Left ventricle myocardium inferior (tissue), 1 donor: Measurements from ENCODE around the gene MTAP. TPM values are rescaled to one million over a fixed set of nuclear protein-coding genes. Genes with fewer than 3 reads are reported as not detected.

Experiments
- DNase-seq: peaks from one replicate; pipeline ENCODE4 v3.0.0-alpha.2; 2020
- H3K27ac ChIP-seq: fragments of 200-600 bp; replicated peaks from 2 replicates; pipeline ENCODE4 v1.8.0; 2021
- H3K27me3 ChIP-seq: fragments of 200-600 bp; 2 replicates; pipeline ENCODE4 v1.8.0; 2021; ENCODE audit warnings: low read depth
- H3K36me3 ChIP-seq: fragments of 200-600 bp; 2 replicates; pipeline ENCODE4 v1.8.0; 2021
- H3K4me1 ChIP-seq: fragments of 200-600 bp; 2 replicates; pipeline ENCODE4 v1.8.0; 2021
- H3K4me3 ChIP-seq: fragments of 200-600 bp; 2 replicates; pipeline ENCODE4 v1.8.0; 2021; ENCODE audit warnings: mild to moderate bottlenecking, moderate library complexity
- H3K9me3 ChIP-seq: fragments of 200-600 bp; replicated peaks from 2 replicates; pipeline ENCODE4 v1.8.0; 2021
- intact Hi-C: fragments of 100-400 bp; cut with micrococcal nuclease; formaldehyde crosslinking; loops from one replicate; pipeline ENCODE4 v1.11.0; 2022
- total RNA-seq: library from RNA; stranded (reverse); fragmentation: NEBNext Ultra II Directional; extraction: Animal tissue kit (Norgen Biotek cat#: 25700); gene quantifications from one replicate; pipeline ENCODE4 v1.2.1, GENCODE V29; 2021
- TF ChIP-seq, protein P1 (sequence below): fragments of 200-600 bp; IDR thresholded peaks from 2 replicates; pipeline ENCODE4 v1.8.0; 2021; ENCODE audit warnings: antibody characterized with exemption, mild to moderate bottlenecking, borderline replicate concordance
- donor health status: DM: no; HTN: yes; CAD: no; lungs with severe emphysema.

Gene MTAP
- total RNA-seq, 1 donor from 2014 or later = 25.3 TPM

DNA sequence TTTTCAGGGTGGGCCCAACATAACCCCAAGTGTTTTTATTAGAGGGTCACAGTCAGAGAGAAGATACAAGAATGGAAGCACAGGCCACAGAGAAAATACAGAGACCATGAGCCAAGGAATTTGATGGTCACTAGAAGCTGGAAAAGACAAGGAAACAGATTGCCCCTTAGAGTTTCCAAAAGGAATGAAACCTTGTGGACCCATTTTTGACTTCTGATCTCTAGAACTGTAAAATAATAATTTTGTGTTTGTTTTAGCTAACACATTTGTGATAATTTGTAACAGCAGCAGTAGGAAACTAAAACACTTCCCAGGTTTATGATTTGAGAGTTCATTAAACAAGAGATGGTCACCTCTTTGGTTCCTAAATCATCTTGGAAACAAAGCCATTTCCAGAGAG, 169.9 kb downstream of the MTAP start:
- peaks cover 100% of the 10 kb centered on the region for H3K27me3 ChIP-seq
- H3K4me3 ChIP-seq = no peak overlapping the region
- H3K4me1 ChIP-seq = peaks cover 36% of the 10 kb centered on the region
- TF ChIP-seq, protein P1, sequence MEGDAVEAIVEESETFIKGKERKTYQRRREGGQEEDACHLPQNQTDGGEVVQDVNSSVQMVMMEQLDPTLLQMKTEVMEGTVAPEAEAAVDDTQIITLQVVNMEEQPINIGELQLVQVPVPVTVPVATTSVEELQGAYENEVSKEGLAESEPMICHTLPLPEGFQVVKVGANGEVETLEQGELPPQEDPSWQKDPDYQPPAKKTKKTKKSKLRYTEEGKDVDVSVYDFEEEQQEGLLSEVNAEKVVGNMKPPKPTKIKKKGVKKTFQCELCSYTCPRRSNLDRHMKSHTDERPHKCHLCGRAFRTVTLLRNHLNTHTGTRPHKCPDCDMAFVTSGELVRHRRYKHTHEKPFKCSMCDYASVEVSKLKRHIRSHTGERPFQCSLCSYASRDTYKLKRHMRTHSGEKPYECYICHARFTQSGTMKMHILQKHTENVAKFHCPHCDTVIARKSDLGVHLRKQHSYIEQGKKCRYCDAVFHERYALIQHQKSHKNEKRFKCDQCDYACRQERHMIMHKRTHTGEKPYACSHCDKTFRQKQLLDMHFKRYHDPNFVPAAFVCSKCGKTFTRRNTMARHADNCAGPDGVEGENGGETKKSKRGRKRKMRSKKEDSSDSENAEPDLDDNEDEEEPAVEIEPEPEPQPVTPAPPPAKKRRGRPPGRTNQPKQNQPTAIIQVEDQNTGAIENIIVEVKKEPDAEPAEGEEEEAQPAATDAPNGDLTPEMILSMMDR = no peak
- no peak overlapping the region for H3K27ac ChIP-seq
- intact Hi-C loops = no loop called here
- H3K36me3 ChIP-seq = no peaks in the 10 kb centered on the region
- H3K9me3 ChIP-seq = no peaks in the 10 kb centered on the region
- DNase-seq = no peak

DNA sequence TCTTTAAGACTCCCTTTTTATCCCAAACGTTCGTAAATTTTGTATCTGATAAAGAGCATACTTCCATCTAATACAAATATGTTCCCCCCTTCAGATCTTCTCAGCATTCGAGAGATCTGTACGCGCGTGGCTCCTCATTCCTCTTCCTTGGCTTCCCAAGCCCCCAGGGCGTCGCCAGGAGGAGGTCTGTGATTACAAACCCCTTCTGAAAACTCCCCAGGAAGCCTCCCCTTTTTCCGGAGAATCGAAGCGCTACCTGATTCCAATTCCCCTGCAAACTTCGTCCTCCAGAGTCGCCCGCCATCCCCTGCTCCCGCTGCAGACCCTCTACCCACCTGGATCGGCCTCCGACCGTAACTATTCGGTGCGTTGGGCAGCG, 171.9 kb downstream of the MTAP start:
- peaks cover 23% of the 10 kb centered on the region for H3K4me1 ChIP-seq
- intact Hi-C loops = no loop called here
- H3K4me3 ChIP-seq = peak overlapping the region; percentile 63
- TF ChIP-seq, protein P1 = no peak
- H3K36me3 ChIP-seq = no peaks in the 10 kb centered on the region
- no peak for DNase-seq
- H3K27me3 ChIP-seq = peaks cover 100% of the 10 kb centered on the region
- no peak overlapping the region for H3K27ac ChIP-seq
- H3K9me3 ChIP-seq = no peaks in the 10 kb centered on the region

DNA sequence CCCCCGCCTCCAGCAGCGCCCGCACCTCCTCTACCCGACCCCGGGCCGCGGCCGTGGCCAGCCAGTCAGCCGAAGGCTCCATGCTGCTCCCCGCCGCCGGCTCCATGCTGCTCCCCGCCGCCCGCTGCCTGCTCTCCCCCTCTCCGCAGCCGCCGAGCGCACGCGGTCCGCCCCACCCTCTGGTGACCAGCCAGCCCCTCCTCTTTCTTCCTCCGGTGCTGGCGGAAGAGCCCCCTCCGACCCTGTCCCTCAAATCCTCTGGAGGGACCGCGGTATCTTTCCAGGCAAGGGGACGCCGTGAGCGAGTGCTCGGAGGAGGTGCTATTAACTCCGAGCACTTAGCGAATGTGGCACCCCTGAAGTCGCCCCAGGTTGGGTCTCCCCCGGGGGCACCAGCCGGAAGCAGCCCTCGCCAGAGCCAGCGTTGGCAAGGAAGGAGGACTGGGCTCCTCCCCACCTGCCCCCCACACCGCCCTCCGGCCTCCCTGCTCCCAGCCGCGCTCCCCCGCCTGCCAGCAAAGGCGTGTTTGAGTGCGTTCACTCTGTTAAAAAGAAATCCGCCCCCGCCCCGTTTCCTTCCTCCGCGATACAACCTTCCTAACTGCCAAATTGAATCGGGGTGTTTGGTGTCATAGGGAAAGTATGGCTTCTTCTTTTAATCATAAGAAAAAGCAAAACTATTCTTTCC, 172.4 kb downstream of the MTAP start:
- intact Hi-C loops = no loop called here
- Histone ChIP-seq H3K36me3 (no peaks in the 10 kb centered on the region), H3K4me1 (peaks cover 23% of the 10 kb centered on the region), H3K4me3 (peak overlapping the region; percentile 63), H3K27me3 (peaks cover 100% of the 10 kb centered on the region), H3K27ac (no peak overlapping the region), H3K9me3 (no peaks in the 10 kb centered on the region)
- no peak for DNase-seq
- TF ChIP-seq, protein P1 = no peak

DNA sequence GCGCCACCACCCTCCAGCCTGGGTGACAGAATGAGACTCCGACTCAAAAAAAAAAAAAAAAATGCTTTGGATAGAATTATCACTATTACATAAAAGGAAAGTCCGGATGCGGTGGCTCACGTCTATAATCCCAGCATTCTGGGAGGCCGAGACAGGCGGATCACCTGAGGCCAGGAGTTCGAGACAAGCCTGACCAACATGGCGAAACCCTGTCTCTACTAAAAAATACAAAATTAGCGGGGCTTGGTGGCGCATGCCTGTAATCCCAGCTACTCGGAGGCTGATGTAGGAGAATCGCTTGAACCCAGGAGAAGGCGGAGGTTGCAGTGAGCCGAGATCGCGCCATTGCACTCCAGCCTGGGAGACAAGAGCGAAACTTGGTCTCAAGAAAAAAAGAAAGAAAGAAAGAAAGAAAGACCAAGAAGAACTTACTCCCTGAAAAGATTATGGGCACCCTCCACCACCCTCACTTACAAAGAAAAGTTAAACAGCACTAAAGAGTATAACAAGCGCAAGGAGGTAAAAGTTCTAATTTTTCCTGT, 174.0 kb downstream of the MTAP start:
- TF ChIP-seq, protein P1 = no peak
- intact Hi-C loops = no loop called here
- DNase-seq = no peak

DNA sequence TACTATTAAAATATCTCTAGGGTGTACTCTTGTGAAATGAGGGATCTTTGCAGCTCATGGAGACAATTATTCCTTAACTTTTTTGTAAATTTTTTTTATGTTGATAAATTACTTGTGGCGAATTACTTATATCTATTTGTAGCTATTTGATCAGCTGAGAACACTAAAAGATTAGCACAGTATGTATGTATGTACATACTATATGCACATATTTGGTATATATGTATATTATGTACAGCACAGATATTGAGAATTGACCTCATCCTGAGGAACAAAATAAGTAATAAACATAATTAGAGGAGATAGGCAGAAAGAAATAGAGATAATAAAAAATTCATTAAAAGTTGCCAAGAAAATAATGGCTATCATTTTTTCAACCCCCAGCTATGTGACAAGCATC, 180.0 kb downstream of the MTAP start:
- H3K36me3 ChIP-seq = no peaks in the 10 kb centered on the region
- no peak overlapping the region for H3K4me3 ChIP-seq
- no peaks in the 10 kb centered on the region for H3K4me1 ChIP-seq
- intact Hi-C loops = no loop called here
- TF ChIP-seq, protein P1 = no peak
- no peak for DNase-seq
- H3K9me3 ChIP-seq = no peaks in the 10 kb centered on the region
- H3K27me3 ChIP-seq = peaks cover 96% of the 10 kb centered on the region
- no peak overlapping the region for H3K27ac ChIP-seq

More for the DNA sequence above, 174.0 kb downstream of the MTAP start:
- Histone ChIP-seq H3K4me1 (peaks cover 16% of the 10 kb centered on the region), H3K4me3 (no peak overlapping the region), H3K36me3 (no peaks in the 10 kb centered on the region), H3K9me3 (no peaks in the 10 kb centered on the region), H3K27ac (no peak overlapping the region), H3K27me3 (peaks cover 98% of the 10 kb centered on the region)
